ENCODE measurements around the gene NRF1.
A peak's percentile ranks its signal among the peaks of the same experiment; 100 is the strongest.

Gene NRF1

GRCh38 chr7:129609666-129610065 lies 1.9 kb upstream of the NRF1 start:
- TF ChIP-seq, protein P1, sequence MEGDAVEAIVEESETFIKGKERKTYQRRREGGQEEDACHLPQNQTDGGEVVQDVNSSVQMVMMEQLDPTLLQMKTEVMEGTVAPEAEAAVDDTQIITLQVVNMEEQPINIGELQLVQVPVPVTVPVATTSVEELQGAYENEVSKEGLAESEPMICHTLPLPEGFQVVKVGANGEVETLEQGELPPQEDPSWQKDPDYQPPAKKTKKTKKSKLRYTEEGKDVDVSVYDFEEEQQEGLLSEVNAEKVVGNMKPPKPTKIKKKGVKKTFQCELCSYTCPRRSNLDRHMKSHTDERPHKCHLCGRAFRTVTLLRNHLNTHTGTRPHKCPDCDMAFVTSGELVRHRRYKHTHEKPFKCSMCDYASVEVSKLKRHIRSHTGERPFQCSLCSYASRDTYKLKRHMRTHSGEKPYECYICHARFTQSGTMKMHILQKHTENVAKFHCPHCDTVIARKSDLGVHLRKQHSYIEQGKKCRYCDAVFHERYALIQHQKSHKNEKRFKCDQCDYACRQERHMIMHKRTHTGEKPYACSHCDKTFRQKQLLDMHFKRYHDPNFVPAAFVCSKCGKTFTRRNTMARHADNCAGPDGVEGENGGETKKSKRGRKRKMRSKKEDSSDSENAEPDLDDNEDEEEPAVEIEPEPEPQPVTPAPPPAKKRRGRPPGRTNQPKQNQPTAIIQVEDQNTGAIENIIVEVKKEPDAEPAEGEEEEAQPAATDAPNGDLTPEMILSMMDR (conservative IDR thresholded peaks at IDR 0.05; ENCODE audit: low read depth, low read length), result no peak
- no peak for DNase-seq (ENCODE audit: low read depth)
- H3K4me3 ChIP-seq (ENCODE audit: low read depth, low read length), result no peak overlapping the region

DNA sequence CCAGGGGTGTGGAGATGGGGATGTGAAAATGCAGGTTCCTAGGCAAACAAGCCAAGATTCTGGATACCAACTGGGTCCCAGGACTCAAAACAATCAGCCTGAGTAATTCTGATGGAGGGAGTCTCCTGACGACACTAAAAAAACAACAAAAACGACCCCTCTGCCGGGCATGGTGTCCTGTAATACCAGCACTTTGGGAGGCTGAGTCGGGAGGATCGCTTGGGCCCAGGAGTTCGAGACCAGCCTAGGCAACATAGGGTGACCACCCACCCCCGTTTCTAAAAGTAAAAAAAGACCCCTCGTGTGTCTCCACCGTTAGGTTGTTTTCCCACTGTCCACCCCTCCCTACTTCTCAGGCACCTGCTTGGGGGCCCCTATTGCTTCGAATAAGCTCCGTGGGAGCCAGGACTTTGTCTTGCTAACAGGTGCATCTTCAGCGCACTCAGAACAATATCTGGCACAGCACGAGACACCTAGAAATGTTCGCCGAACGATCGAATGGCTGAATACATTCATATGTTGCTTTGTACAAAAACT lies 743 bp upstream of the NRF1 start:
- peak; percentile 16 for DNase-seq (ENCODE audit: low read depth)
- TF ChIP-seq, protein P1 (conservative IDR thresholded peaks at IDR 0.05; ENCODE audit: low read depth, low read length), result no peak
- H3K4me3 ChIP-seq (ENCODE audit: low read depth, low read length), result peak overlapping the region; percentile 88

DNA sequence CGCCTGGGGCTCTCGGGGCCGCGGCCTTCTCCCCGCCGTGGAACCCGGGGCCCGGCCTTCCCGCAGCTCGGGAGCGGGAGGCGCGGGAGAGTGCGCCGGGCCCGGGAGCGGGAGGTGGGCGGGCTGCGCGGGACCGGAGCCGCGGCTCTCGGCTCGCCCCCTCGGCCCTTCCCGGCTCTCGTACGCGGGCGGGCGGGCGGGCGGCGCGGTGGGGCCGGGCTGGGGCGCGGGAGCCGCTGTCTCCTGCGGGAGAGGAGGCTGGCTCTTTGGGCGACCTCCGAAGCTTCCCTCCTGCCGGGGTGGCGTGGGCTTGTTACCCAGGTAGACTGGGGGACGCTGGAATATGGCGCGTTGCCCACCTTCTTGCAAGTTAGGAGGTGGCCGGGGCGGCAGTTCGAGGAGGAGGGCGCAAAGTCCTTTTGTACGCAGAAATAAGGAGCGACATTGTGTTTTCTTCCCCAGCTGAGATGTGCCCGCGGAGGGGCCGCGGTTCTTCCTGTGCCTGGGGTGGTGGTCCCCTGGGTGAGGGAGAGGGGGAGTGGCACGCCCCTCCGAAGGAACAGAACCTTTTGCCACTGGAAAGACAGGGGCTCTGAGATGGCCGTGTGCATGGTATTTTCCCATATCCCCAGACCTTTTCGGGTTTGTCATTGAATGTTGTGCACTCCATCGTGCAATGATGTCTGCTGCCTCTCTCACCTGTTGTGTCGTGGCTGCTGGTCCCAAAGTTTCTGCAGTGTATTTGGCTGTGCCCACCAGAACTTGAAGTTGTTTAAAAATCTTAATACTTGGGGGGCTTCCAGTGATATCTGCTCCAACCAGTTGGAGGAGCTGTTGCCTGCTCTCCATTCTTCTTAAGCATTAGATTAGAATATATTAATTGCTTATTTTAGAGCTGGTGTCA lies 844 bp downstream of the NRF1 start:
- peak; percentile 69 for DNase-seq (ENCODE audit: low read depth)

DNA sequence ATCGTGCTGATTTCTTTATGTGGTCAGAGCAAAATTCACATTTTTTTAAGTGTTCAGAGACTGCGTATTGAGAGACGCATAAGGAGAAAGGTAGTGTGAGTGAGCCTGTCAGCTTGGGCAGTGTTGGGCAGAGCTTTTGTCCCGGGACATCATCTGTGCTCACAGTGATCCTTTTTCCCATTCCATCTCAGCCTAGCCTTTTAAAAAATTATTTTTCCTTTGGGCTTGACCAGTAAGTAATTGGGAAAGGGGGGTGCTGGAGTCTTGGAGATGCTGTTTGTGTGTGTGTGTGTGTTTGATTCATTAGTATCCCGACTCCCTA lies 1.5 kb downstream of the NRF1 start:
- peak overlapping the region; percentile 88 for H3K4me3 ChIP-seq (ENCODE audit: low read depth, low read length)
- TF ChIP-seq, protein P1 (conservative IDR thresholded peaks at IDR 0.05; ENCODE audit: low read depth, low read length), result no peak
- DNase-seq (ENCODE audit: low read depth), result no peak

More for the DNA sequence above, 844 bp downstream of the NRF1 start:
- H3K4me3 ChIP-seq (ENCODE audit: low read depth, low read length), result peak overlapping the region; percentile 88
- TF ChIP-seq, protein P1 (conservative IDR thresholded peaks at IDR 0.05; ENCODE audit: low read depth, low read length), result peak; percentile 79

- DNase-seq (ENCODE audit: low read depth), result peak; percentile 63
- H3K4me3 ChIP-seq (ENCODE audit: low read depth, low read length), result no peak overlapping the region
- TF ChIP-seq, protein P1 (conservative IDR thresholded peaks at IDR 0.05; ENCODE audit: low read depth, low read length), result no peak
Measured at GRCh38 chr7:129615018-129615417, 3.5 kb downstream of the NRF1 start.

GRCh38 chr7:129616530-129616929 lies 5.0 kb downstream of the NRF1 start:
- no peak overlapping the region for H3K4me3 ChIP-seq (ENCODE audit: low read depth, low read length)
- DNase-seq (ENCODE audit: low read depth), result no peak
- TF ChIP-seq, protein P1 (conservative IDR thresholded peaks at IDR 0.05; ENCODE audit: low read depth, low read length), result no peak

Measured in choroid plexus epithelial cell (primary cell).